ENCODE results near the gene SNX21.
"Not testable (repeated sequence)": the region's sequence is repeated elsewhere in the genome, so short reads cannot be mapped to it uniquely, and the experiment has no call there.

SNX21 gene

GRCh38 chr20:45833030-45833882, at the start of gene SNX21:
SNX21 (plus strand) TSS chr20:45833799; CDS start chr20:45833920, 121 bp downstream.
- peak; percentile 46 to 74 for DNase-seq

GRCh38 chr20:45788351-45788750, 45.2 kb upstream of the SNX21 start:
- DNase-seq, result no peak

- DNase-seq, result no peak
Measured at GRCh38 chr20:45792317-45793118, 41.1 kb upstream of the SNX21 start.

- DNase-seq, result no peak
Measured at GRCh38 chr20:45796337-45797065, 37.1 kb upstream of the SNX21 start.

- not testable (repeated sequence) for DNase-seq
Measured at GRCh38 chr20:45797510-45797909, 36.1 kb upstream of the SNX21 start.

GRCh38 chr20:45797955-45798354, 35.6 kb upstream of the SNX21 start:
- DNase-seq, result not testable (repeated sequence)

- DNase-seq, result peak in 1 of 2 donors; percentile 10
Measured at GRCh38 chr20:45798935-45799642, 34.5 kb upstream of the SNX21 start.

GRCh38 chr20:45801851-45802250, 31.7 kb upstream of the SNX21 start:
- no peak for DNase-seq

GRCh38 chr20:45810191-45810970, 23.2 kb upstream of the SNX21 start:
- no peak for DNase-seq

GRCh38 chr20:45812157-45813005, 21.2 kb upstream of the SNX21 start, which contains the start of gene UBE2C:
UBE2C (plus strand) TSS chr20:45812644; CDS start chr20:45812696, 52 bp downstream.
- peak; percentile 96 to 97 for DNase-seq

- no peak for DNase-seq
Measured at GRCh38 chr20:45813006-45813340, 20.6 kb upstream of the SNX21 start.

- DNase-seq, result no peak
Measured at GRCh38 chr20:45813489-45813888, 20.1 kb upstream of the SNX21 start.

- no peak for DNase-seq
Measured at GRCh38 chr20:45814314-45814713, 19.3 kb upstream of the SNX21 start.

GRCh38 chr20:45816951-45817350, 16.6 kb upstream of the SNX21 start:
- no peak for DNase-seq

GRCh38 chr20:45817376-45818194, 16.0 kb upstream of the SNX21 start:
- no peak for DNase-seq

GRCh38 chr20:45818239-45818638, 15.4 kb upstream of the SNX21 start:
- DNase-seq, result no peak

- no peak for DNase-seq
Measured at GRCh38 chr20:45819466-45819865, 14.1 kb upstream of the SNX21 start.

GRCh38 chr20:45821947-45822346, 11.7 kb upstream of the SNX21 start:
- no peak for DNase-seq

GRCh38 chr20:45822857-45823256, 10.7 kb upstream of the SNX21 start:
- no peak for DNase-seq
